Measurements from ENCODE around the gene QKI.

GRCh38 chr6:163612200-163612599, 197.7 kb downstream of the QKI start:
- no peak for TF ChIP-seq GATA3 (IDR thresholded peaks at IDR 0.05; ENCODE audit: low read depth, low read length)
- no peak for TF ChIP-seq GATA2 (IDR thresholded peaks at IDR 0.05; ENCODE audit: low read depth, low read length)

Measured in SH-SY5Y (cell line).